Measurements from ENCODE around the gene NEU3.

NEU3 gene

GRCh38 chr11:74988541-74989259, at the start of gene NEU3:
NEU3 (plus strand) TSS chr11:74988933; CDS start chr11:74989061, 128 bp downstream.
- Histone ChIP-seq H3K9me3 (ENCODE audit: control insufficient read depth in 1 of 2, low read length in 2 of 2) (no peaks in the 10 kb centered on the region), H3K27ac (ENCODE audit: low read length) (peak within 1 kb of the TSS; percentile 60), H3K4me3 (ENCODE audit: low read depth in 1 of 2, low read length in 2 of 2) (peak within 1 kb of the TSS; percentile 85 to 87), H3K4me1 (ENCODE audit: control insufficient read depth in 1 of 2, insufficient read depth in 2 of 2, low read length in 2 of 2) (peaks cover 0 to 5% of the 10 kb centered on the region in 2 donors), H3K27me3 (ENCODE audit: low read depth, low read length) (no peaks in the 10 kb centered on the region), H3K36me3 (ENCODE audit: control insufficient read depth in 1 of 2, insufficient read depth in 2 of 2, low read length in 2 of 2) (no peaks in the 10 kb centered on the region)

- H3K4me3 ChIP-seq (ENCODE audit: low read depth in 1 of 2, low read length in 2 of 2): no peak overlapping the region
- H3K27me3 ChIP-seq (ENCODE audit: low read depth, low read length): no peaks in the 10 kb centered on the region
- H3K9me3 ChIP-seq (ENCODE audit: control insufficient read depth in 1 of 2, low read length in 2 of 2): no peaks in the 10 kb centered on the region
- H3K36me3 ChIP-seq (ENCODE audit: control insufficient read depth in 1 of 2, insufficient read depth in 2 of 2, low read length in 2 of 2): peaks cover 15 to 22% of the 10 kb centered on the region in 2 donors
- peaks cover 0 to 5% of the 10 kb centered on the region in 2 donors for H3K4me1 ChIP-seq (ENCODE audit: control insufficient read depth in 1 of 2, insufficient read depth in 2 of 2, low read length in 2 of 2)
- no peak overlapping the region for H3K27ac ChIP-seq (ENCODE audit: low read length)
These were observed 47.2 kb upstream of the NEU3 start for GRCh38 chr11:74941492-74941891.

- H3K4me1 ChIP-seq (ENCODE audit: control insufficient read depth in 1 of 2, insufficient read depth in 2 of 2, low read length in 2 of 2): no peaks in the 10 kb centered on the region
- H3K36me3 ChIP-seq (ENCODE audit: control insufficient read depth in 1 of 2, insufficient read depth in 2 of 2, low read length in 2 of 2): peaks cover 12 to 17% of the 10 kb centered on the region in 2 donors
These were observed 46.5 kb upstream of the NEU3 start for GRCh38 chr11:74942073-74942759.

GRCh38 chr11:74948546-74948897, 40.2 kb upstream of the NEU3 start:
- H3K36me3 ChIP-seq (ENCODE audit: control insufficient read depth in 1 of 2, insufficient read depth in 2 of 2, low read length in 2 of 2): peaks cover 5 to 8% of the 10 kb centered on the region in 2 donors
- H3K27me3 ChIP-seq (ENCODE audit: low read depth, low read length): no peaks in the 10 kb centered on the region
- peak overlapping the region; percentile 93 to 98 for H3K4me3 ChIP-seq (ENCODE audit: low read depth in 1 of 2, low read length in 2 of 2)
- no peaks in the 10 kb centered on the region for H3K9me3 ChIP-seq (ENCODE audit: control insufficient read depth in 1 of 2, low read length in 2 of 2)
- peaks cover 9 to 31% of the 10 kb centered on the region in 2 donors for H3K4me1 ChIP-seq (ENCODE audit: control insufficient read depth in 1 of 2, insufficient read depth in 2 of 2, low read length in 2 of 2)
- peak overlapping the region; percentile 89 for H3K27ac ChIP-seq (ENCODE audit: low read length)

More at GRCh38 chr11:74942073-74942759, 46.5 kb upstream of the NEU3 start:
- Histone ChIP-seq H3K4me3 (ENCODE audit: low read depth in 1 of 2, low read length in 2 of 2) (no peak overlapping the region), H3K9me3 (ENCODE audit: control insufficient read depth in 1 of 2, low read length in 2 of 2) (no peaks in the 10 kb centered on the region), H3K27me3 (ENCODE audit: low read depth, low read length) (no peaks in the 10 kb centered on the region), H3K27ac (ENCODE audit: low read length) (no peak overlapping the region)

GRCh38 chr11:74948898-74949752, 39.6 kb upstream of the NEU3 start, which contains the start of the genes SPCS2 and XRRA1:
SPCS2 (plus strand) TSS chr11:74949266; CDS start chr11:74949286, 20 bp downstream.
XRRA1 (minus strand) TSS chr11:74949091; CDS start chr11:74940878, 8,213 bp downstream.
- peak within 1 kb of the TSS; percentile 93 to 98 for H3K4me3 ChIP-seq (ENCODE audit: low read depth in 1 of 2, low read length in 2 of 2)
- H3K36me3 ChIP-seq (ENCODE audit: control insufficient read depth in 1 of 2, insufficient read depth in 2 of 2, low read length in 2 of 2): peaks cover 5 to 7% of the 10 kb centered on the region in 2 donors
- H3K9me3 ChIP-seq (ENCODE audit: control insufficient read depth in 1 of 2, low read length in 2 of 2): no peaks in the 10 kb centered on the region
- peak within 1 kb of the TSS; percentile 89 for H3K27ac ChIP-seq (ENCODE audit: low read length)
- no peaks in the 10 kb centered on the region for H3K27me3 ChIP-seq (ENCODE audit: low read depth, low read length)
- H3K4me1 ChIP-seq (ENCODE audit: control insufficient read depth in 1 of 2, insufficient read depth in 2 of 2, low read length in 2 of 2): peaks cover 9 to 31% of the 10 kb centered on the region in 2 donors

- H3K9me3 ChIP-seq (ENCODE audit: control insufficient read depth in 1 of 2, low read length in 2 of 2): no peaks in the 10 kb centered on the region
- H3K36me3 ChIP-seq (ENCODE audit: control insufficient read depth in 1 of 2, insufficient read depth in 2 of 2, low read length in 2 of 2): peaks cover under 1 to 1% of the 10 kb centered on the region in 2 donors
- H3K4me1 ChIP-seq (ENCODE audit: control insufficient read depth in 1 of 2, insufficient read depth in 2 of 2, low read length in 2 of 2): peaks cover 9 to 31% of the 10 kb centered on the region in 2 donors
- H3K27me3 ChIP-seq (ENCODE audit: low read depth, low read length): no peaks in the 10 kb centered on the region
- H3K4me3 ChIP-seq (ENCODE audit: low read depth in 1 of 2, low read length in 2 of 2): peak overlapping the region; percentile 93 to 98
- peak overlapping the region; percentile 75 for H3K27ac ChIP-seq (ENCODE audit: low read length)
These were observed 39.0 kb upstream of the NEU3 start for GRCh38 chr11:74949753-74950137.

- H3K36me3 ChIP-seq (ENCODE audit: control insufficient read depth in 1 of 2, insufficient read depth in 2 of 2, low read length in 2 of 2): no peaks in the 10 kb centered on the region
- H3K4me1 ChIP-seq (ENCODE audit: control insufficient read depth in 1 of 2, insufficient read depth in 2 of 2, low read length in 2 of 2): peaks cover 9 to 31% of the 10 kb centered on the region in 2 donors
- H3K27ac ChIP-seq (ENCODE audit: low read length): peak overlapping the region; percentile 75
- H3K9me3 ChIP-seq (ENCODE audit: control insufficient read depth in 1 of 2, low read length in 2 of 2): no peaks in the 10 kb centered on the region
- peak overlapping the region; percentile 93 to 98 for H3K4me3 ChIP-seq (ENCODE audit: low read depth in 1 of 2, low read length in 2 of 2)
- no peaks in the 10 kb centered on the region for H3K27me3 ChIP-seq (ENCODE audit: low read depth, low read length)
These were observed 38.3 kb upstream of the NEU3 start for GRCh38 chr11:74950374-74950969.

GRCh38 chr11:74951226-74951625, 37.5 kb upstream of the NEU3 start:
- H3K27ac ChIP-seq (ENCODE audit: low read length): no peak overlapping the region
- peaks cover 9 to 31% of the 10 kb centered on the region in 2 donors for H3K4me1 ChIP-seq (ENCODE audit: control insufficient read depth in 1 of 2, insufficient read depth in 2 of 2, low read length in 2 of 2)

GRCh38 chr11:74952752-74953151, 36.0 kb upstream of the NEU3 start:
- Histone ChIP-seq H3K36me3 (ENCODE audit: control insufficient read depth in 1 of 2, insufficient read depth in 2 of 2, low read length in 2 of 2) (no peaks in the 10 kb centered on the region), H3K27ac (ENCODE audit: low read length) (no peak overlapping the region), H3K9me3 (ENCODE audit: control insufficient read depth in 1 of 2, low read length in 2 of 2) (no peaks in the 10 kb centered on the region), H3K27me3 (ENCODE audit: low read depth, low read length) (no peaks in the 10 kb centered on the region), H3K4me1 (ENCODE audit: control insufficient read depth in 1 of 2, insufficient read depth in 2 of 2, low read length in 2 of 2) (peaks cover 9 to 33% of the 10 kb centered on the region in 2 donors), H3K4me3 (ENCODE audit: low read depth in 1 of 2, low read length in 2 of 2) (no peak overlapping the region)

More at GRCh38 chr11:74951226-74951625, 37.5 kb upstream of the NEU3 start:
- Histone ChIP-seq H3K36me3 (ENCODE audit: control insufficient read depth in 1 of 2, insufficient read depth in 2 of 2, low read length in 2 of 2) (no peaks in the 10 kb centered on the region), H3K27me3 (ENCODE audit: low read depth, low read length) (no peaks in the 10 kb centered on the region), H3K4me3 (ENCODE audit: low read depth in 1 of 2, low read length in 2 of 2) (peak overlapping the region; percentile 93 to 98), H3K9me3 (ENCODE audit: control insufficient read depth in 1 of 2, low read length in 2 of 2) (no peaks in the 10 kb centered on the region)

- H3K9me3 ChIP-seq (ENCODE audit: control insufficient read depth in 1 of 2, low read length in 2 of 2): no peaks in the 10 kb centered on the region
- H3K4me1 ChIP-seq (ENCODE audit: control insufficient read depth in 1 of 2, insufficient read depth in 2 of 2, low read length in 2 of 2): peaks cover 9 to 30% of the 10 kb centered on the region in 2 donors
- no peak overlapping the region for H3K27ac ChIP-seq (ENCODE audit: low read length)
- no peaks in the 10 kb centered on the region for H3K27me3 ChIP-seq (ENCODE audit: low read depth, low read length)
- H3K4me3 ChIP-seq (ENCODE audit: low read depth in 1 of 2, low read length in 2 of 2): no peak overlapping the region
- H3K36me3 ChIP-seq (ENCODE audit: control insufficient read depth in 1 of 2, insufficient read depth in 2 of 2, low read length in 2 of 2): no peaks in the 10 kb centered on the region
These were observed 35.3 kb upstream of the NEU3 start for GRCh38 chr11:74953451-74953850.
